Testis (tissue), 3 donors: ENCODE results near the gene CD83. TPM values are rescaled to one million over a fixed set of nuclear protein-coding genes. Genes with fewer than 3 reads are reported as not detected.

Source experiments
- DNase-seq: peaks from one replicate; pipeline ENCODE4 v3.0.0-alpha.2; 2019
- H3K27ac ChIP-seq, 2 donors: fragments of 200-600 bp; sonication (generic); one replicate each; pipeline ENCODE4 v1.5.1; 2019
- H3K27me3 ChIP-seq: fragments of 200-600 bp; sonication (generic); one replicate; pipeline ENCODE4 v1.5.1; 2019
- H3K36me3 ChIP-seq: fragments of 200-600 bp; sonication (generic); one replicate; pipeline ENCODE4 v1.5.1; 2017; ENCODE audit warnings: low read depth; ENCODE audit errors: missing control alignments
- H3K4me1 ChIP-seq: fragments of 200-600 bp; sonication (generic); one replicate; pipeline ENCODE4 v1.5.1; 2019
- H3K4me3 ChIP-seq, 2 donors: fragments of 200-600 bp; sonication (generic); one replicate each; pipeline ENCODE4 v1.5.1; 2017 to 2019
- H3K9me3 ChIP-seq: fragments of 200-600 bp; sonication (generic); one replicate; pipeline ENCODE4 v1.5.1; 2017
- CTCF ChIP-seq, 3 experiments: fragments of 450-650 bp in 2 of 3; fragments of 200-600 bp in 1 of 3; sonication (generic) in 1 of 3; IDR thresholded peaks; one replicate each; pipeline ENCODE4 v1.5.1; 2016 to 2019; ENCODE audit warnings: antibody characterized with exemption in 3 of 3, mild to moderate bottlenecking in 2 of 3, moderate library complexity in 1 of 3
- POLR2A ChIP-seq: fragments of 450-650 bp; IDR thresholded peaks from one replicate; pipeline ENCODE4 v1.6.1; 2017; ENCODE audit warnings: antibody characterized with exemption, mild to moderate bottlenecking, moderate library complexity
- WGBS, 2 donors: methylation state at CpG; one replicate each; pipeline ENCODE4 v1.1.5; 2018; 5-methylcytosine and 5-hydroxymethylcytosine counted together
- intact Hi-C: fragments of 100-400 bp; cut with DNase I; formaldehyde crosslinking; loops from one replicate; pipeline ENCODE4 v1.15.1; 2023; ENCODE audit warnings: low total_unique reads
- polyA plus RNA-seq: library from polyadenylated mRNA; stranded (reverse); fragments of 350-450 nt; fragmentation: Illumina TruSeq; extraction: RNeasy Lipid Tissue Mini Kit (QIAGEN cat#74804); gene quantifications from one replicate; pipeline ENCODE4 v1.2.3, GENCODE V29; 2014; ENCODE audit warnings: low read depth, low replicate concordance; ENCODE audit not compliant: insufficient read depth
- total RNA-seq, 2 donors: library from RNA; depleted of rRNA; stranded (reverse); fragments of >200 nt; gene quantifications; one replicate each; pipeline ENCODE4 v1.2.3, GENCODE V29; 2016

CD83 gene
- total and polyA plus RNA-seq, 3 donors from 2014 or later, result 5.6 to 12.2 (median 6.2) TPM

- Histone ChIP-seq H3K9me3 (no peaks in the 10 kb centered on the region), H3K27me3 (no peaks in the 10 kb centered on the region), H3K4me1 (peaks cover 4% of the 10 kb centered on the region), H3K36me3 (no peaks in the 10 kb centered on the region), H3K27ac (no peak overlapping the region), H3K4me3 (no peak overlapping the region)
- no peak for TF ChIP-seq POLR2A
- TF ChIP-seq CTCF (IDR thresholded peaks at IDR 0.05), result no peak
- DNase-seq, result no peak
- intact Hi-C loops, result no loop called here
- WGBS, 2 donors, result 78 to 87% methylated on average over 6 to 7 of the region's 7 CpGs
Measured at GRCh38 chr6:14142063-14142450, 24.5 kb downstream of the CD83 start.

- no peak overlapping the region for H3K27ac ChIP-seq
- H3K36me3 ChIP-seq, result no peaks in the 10 kb centered on the region
- no peaks in the 10 kb centered on the region for H3K27me3 ChIP-seq
- peaks cover 4% of the 10 kb centered on the region for H3K4me1 ChIP-seq
- intact Hi-C loops, result no loop called here
- H3K4me3 ChIP-seq, result no peak overlapping the region
- no peak for TF ChIP-seq CTCF (IDR thresholded peaks at IDR 0.05)
- no peak for TF ChIP-seq POLR2A
- 89 to 95% methylated on average over 3 of the region's 3 CpGs for WGBS, 2 donors
- DNase-seq, result no peak
- no peaks in the 10 kb centered on the region for H3K9me3 ChIP-seq
Measured at GRCh38 chr6:14142511-14143223, 25.1 kb downstream of the CD83 start.

- intact Hi-C loops, result no loop called here
- H3K27me3 ChIP-seq, result no peaks in the 10 kb centered on the region
- peaks cover 4% of the 10 kb centered on the region for H3K4me1 ChIP-seq
- 79 to 83% methylated on average over 4 of the region's 4 CpGs for WGBS, 2 donors
- no peak overlapping the region for H3K27ac ChIP-seq
- TF ChIP-seq POLR2A (no peak), CTCF (IDR thresholded peaks at IDR 0.05) (no peak)
- no peaks in the 10 kb centered on the region for H3K9me3 ChIP-seq
- H3K4me3 ChIP-seq, result no peak overlapping the region
- no peaks in the 10 kb centered on the region for H3K36me3 ChIP-seq
- DNase-seq, result no peak
Measured at GRCh38 chr6:14143305-14143704, 25.7 kb downstream of the CD83 start.

GRCh38 chr6:14144678-14145113 is 27.1 kb downstream of the CD83 start:
- no peaks in the 10 kb centered on the region for H3K27me3 ChIP-seq
- intact Hi-C loops, result no loop called here
- peak; percentile 67 to 95 (median 80) for TF ChIP-seq CTCF (IDR thresholded peaks at IDR 0.05)
- TF ChIP-seq POLR2A, result no peak
- no peak overlapping the region for H3K4me3 ChIP-seq
- peak; percentile 79 for DNase-seq
- no peak overlapping the region for H3K27ac ChIP-seq
- no peaks in the 10 kb centered on the region for H3K9me3 ChIP-seq
- H3K4me1 ChIP-seq, result peaks cover 4% of the 10 kb centered on the region
- 49 to 60% methylated on average over 8 of the region's 8 CpGs for WGBS, 2 donors
- H3K36me3 ChIP-seq, result no peaks in the 10 kb centered on the region
